Tibial nerve (tissue), 4 donors: Measurements from ENCODE around the gene OR51E2.

Experiments used
- EP300 ChIP-seq, 2 donors: sonication (generic); formaldehyde crosslinking; IDR thresholded peaks; one replicate each; pipeline ENCODE4 v1.6.1; 2017; ENCODE audit warnings: antibody characterized with exemption in 2 of 2, mild to moderate bottlenecking in 1 of 2
- POLR2A ChIP-seq, 2 donors: fragments of 450-650 bp; IDR thresholded peaks; one replicate each; pipeline ENCODE4 v1.6.1; 2017; ENCODE audit warnings: antibody characterized with exemption in 2 of 2, mild to moderate bottlenecking in 2 of 2, moderate library complexity in 2 of 2
- TF ChIP-seq, protein P1 (sequence below), 5 experiments: fragments of 200-600 bp in 3 of 5; fragments of 450-650 bp in 2 of 5; sonication (generic) in 3 of 5; IDR thresholded peaks; one replicate each; pipeline ENCODE4 v1.5.1; 2016 to 2019; ENCODE audit warnings: antibody characterized with exemption in 5 of 5, mild to moderate bottlenecking in 3 of 5, moderate library complexity in 2 of 5

DNA sequence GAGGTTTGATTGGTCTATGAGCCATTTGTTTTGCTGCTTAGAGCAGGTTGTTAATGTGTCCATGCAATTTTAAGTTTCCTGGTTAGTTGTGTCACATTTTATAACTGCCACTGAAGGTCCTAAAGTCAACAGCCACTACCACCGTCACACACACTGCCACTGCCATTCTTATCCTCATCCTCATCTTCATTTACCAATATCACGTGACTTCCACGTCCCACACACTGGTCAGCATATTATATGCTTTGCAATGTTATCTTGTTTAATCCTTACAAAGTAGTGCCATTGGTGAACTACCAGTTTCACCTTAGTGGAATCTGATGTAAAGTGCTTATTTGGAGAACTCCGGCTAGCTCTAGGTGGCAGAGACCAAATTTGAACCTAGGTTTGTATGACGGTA lies 16.6 kb upstream of the OR51E2 start:
- TF ChIP-seq, protein P1, sequence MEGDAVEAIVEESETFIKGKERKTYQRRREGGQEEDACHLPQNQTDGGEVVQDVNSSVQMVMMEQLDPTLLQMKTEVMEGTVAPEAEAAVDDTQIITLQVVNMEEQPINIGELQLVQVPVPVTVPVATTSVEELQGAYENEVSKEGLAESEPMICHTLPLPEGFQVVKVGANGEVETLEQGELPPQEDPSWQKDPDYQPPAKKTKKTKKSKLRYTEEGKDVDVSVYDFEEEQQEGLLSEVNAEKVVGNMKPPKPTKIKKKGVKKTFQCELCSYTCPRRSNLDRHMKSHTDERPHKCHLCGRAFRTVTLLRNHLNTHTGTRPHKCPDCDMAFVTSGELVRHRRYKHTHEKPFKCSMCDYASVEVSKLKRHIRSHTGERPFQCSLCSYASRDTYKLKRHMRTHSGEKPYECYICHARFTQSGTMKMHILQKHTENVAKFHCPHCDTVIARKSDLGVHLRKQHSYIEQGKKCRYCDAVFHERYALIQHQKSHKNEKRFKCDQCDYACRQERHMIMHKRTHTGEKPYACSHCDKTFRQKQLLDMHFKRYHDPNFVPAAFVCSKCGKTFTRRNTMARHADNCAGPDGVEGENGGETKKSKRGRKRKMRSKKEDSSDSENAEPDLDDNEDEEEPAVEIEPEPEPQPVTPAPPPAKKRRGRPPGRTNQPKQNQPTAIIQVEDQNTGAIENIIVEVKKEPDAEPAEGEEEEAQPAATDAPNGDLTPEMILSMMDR (IDR thresholded peaks at IDR 0.05), result no peak
- TF ChIP-seq POLR2A (IDR thresholded peaks at IDR 0.05), result no peak
- no peak for TF ChIP-seq EP300 (IDR thresholded peaks at IDR 0.05)
